CD4-positive, alpha-beta T cell treated with Interleukin-12 subunit alpha and Interleukin-12 subunit beta, for 1 hour (primary cell): Measurements from ENCODE around the gene TPP2.
A peak's percentile ranks its signal among the peaks of the same experiment; 100 is the strongest.

Experiments used
- DNase-seq: peaks from one replicate; pipeline ENCODE4 v3.0.0-alpha.2; 2020

The TPP2 gene

GRCh38 chr13:102658660-102659059, 61.9 kb downstream of the TPP2 start:
- DNase-seq, result no peak

- no peak for DNase-seq
These were observed 62.5 kb downstream of the TPP2 start for GRCh38 chr13:102659168-102659713.

GRCh38 chr13:102667023-102667422, 70.2 kb downstream of the TPP2 start:
- no peak for DNase-seq

- DNase-seq, result no peak
These were observed 71.1 kb downstream of the TPP2 start for GRCh38 chr13:102667911-102668310.

- no peak for DNase-seq
These were observed 73.3 kb downstream of the TPP2 start for GRCh38 chr13:102670130-102670529.

- DNase-seq, result no peak
These were observed 78.3 kb downstream of the TPP2 start for GRCh38 chr13:102675115-102675514.

- DNase-seq, result no peak
These were observed 80.3 kb downstream of the TPP2 start for GRCh38 chr13:102677122-102677521.

- DNase-seq, result no peak
These were observed 81.7 kb downstream of the TPP2 start for GRCh38 chr13:102678339-102679107.

GRCh38 chr13:102679449-102680132, 82.8 kb downstream of the TPP2 start:
- DNase-seq, result no peak

- DNase-seq, result no peak
These were observed 83.4 kb downstream of the TPP2 start for GRCh38 chr13:102680133-102680717.

GRCh38 chr13:102680842-102681740, 84.3 kb downstream of the TPP2 start:
- peak; percentile 8 for DNase-seq

- DNase-seq, result no peak
These were observed 85.4 kb downstream of the TPP2 start for GRCh38 chr13:102682211-102682610.

- DNase-seq, result no peak
These were observed 85.9 kb downstream of the TPP2 start for GRCh38 chr13:102682727-102683126.

- no peak for DNase-seq
These were observed 86.9 kb downstream of the TPP2 start for GRCh38 chr13:102683637-102684036.

GRCh38 chr13:102686024-102686423, 89.2 kb downstream of the TPP2 start:
- DNase-seq, result no peak

GRCh38 chr13:102687520-102687919, 90.7 kb downstream of the TPP2 start:
- DNase-seq, result no peak

GRCh38 chr13:102688306-102688973, 91.7 kb downstream of the TPP2 start:
- no peak for DNase-seq

GRCh38 chr13:102690883-102691282, 94.1 kb downstream of the TPP2 start:
- no peak for DNase-seq

GRCh38 chr13:102692491-102692826, 95.7 kb downstream of the TPP2 start:
- no peak for DNase-seq

GRCh38 chr13:102693250-102693649, 96.5 kb downstream of the TPP2 start:
- DNase-seq, result no peak

- DNase-seq, result no peak
These were observed 97.0 kb downstream of the TPP2 start for GRCh38 chr13:102693776-102694175.

- no peak for DNase-seq
These were observed 98.2 kb downstream of the TPP2 start, which contains the start of gene METTL21C for GRCh38 chr13:102694937-102695336. Gene METTL21C, minus strand, starts transcription at chr13:102695044. Its CDS starts 546 bp downstream, at chr13:102694498.
